Activated gamma-delta T cell treated with anti-CD3 and anti-CD28 coated beads, Interleukin-2, amount 50 U/mL, for 16 hours (primary cell): ENCODE measurements around the gene SUZ12.
"Not testable (repeated sequence)": the region's sequence is repeated elsewhere in the genome, so short reads cannot be mapped to it uniquely, and the experiment has no call there.

Experiments used
- DNase-seq: peaks from one replicate; pipeline ENCODE4 v3.0.0-alpha.2; 2020; ENCODE audit warnings: low read depth

Gene SUZ12

DNA sequence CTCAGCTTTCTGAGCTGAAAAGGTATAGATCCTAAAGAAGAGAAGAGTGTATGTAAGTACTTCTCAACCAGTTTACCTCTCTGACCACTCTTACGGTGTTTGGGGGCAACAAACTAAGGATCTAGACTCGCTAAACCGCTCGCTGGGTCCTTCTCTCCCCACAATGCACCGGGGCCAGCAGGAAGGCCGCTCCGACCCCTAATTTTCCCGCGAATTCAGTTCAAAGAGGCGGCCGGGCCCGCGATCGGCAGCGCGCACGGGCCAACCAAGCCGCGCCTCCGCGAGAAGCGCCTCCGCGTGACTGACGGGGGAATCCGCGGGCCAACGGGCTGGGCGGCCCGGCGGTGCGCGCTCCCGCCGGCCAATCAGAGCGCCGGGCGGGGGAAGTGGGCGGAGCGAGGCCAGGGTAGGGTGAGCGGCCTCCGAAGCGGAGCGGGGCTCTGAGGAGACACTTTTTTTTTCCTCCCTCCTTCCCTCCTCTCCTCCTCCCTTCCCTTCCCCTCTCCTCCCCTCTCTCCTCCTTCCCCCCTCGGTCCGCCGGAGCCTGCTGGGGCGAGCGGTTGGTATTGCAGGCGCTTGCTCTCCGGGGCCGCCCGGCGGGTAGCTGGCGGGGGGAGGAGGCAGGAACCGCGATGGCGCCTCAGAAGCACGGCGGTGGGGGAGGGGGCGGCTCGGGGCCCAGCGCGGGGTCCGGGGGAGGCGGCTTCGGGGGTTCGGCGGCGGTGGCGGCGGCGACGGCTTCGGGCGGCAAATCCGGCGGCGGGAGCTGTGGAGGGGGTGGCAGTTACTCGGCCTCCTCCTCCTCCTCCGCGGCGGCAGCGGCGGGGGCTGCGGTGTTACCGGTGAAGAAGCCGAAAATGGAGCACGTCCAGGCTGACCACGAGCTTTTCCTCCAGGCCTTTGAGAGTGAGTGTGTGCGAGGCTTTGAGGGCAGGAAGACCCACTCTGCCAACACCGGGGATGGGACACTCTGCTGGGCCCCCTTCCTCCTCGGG lies at the start of gene SUZ12:
SUZ12 (plus strand) TSS at position 393 of the 995 bp plus-strand sequence; CDS start at position 633, 240 bp downstream.
- peak; percentile 73 for DNase-seq

DNA sequence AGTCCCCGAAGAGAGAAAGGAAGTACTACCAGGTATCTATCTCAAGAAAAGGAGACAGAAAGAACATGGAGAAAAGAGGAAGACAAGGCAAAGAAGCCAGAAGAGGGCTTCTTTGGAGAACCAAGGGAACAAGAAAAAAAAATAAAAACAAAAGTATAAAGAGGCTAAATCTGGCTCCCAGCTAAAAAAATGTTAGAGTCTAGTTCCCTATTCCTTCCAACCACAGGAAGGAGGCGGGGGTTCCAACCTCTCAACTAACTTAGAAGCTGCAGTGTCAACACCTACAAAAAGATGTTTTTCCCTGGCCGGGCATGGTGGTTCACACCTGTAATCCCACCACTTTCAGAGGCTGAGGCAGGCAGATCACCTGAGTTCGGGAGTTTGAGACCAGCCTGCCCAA lies 48.7 kb upstream of the SUZ12 start:
- no peak for DNase-seq

GRCh38 chr17:31900877-31901276 lies 35.9 kb upstream of the SUZ12 start:
- DNase-seq = no peak

- no peak for DNase-seq
Measured at GRCh38 chr17:31902693-31903092, 34.1 kb upstream of the SUZ12 start.

- no peak for DNase-seq
Measured at GRCh38 chr17:31903401-31903800, 33.4 kb upstream of the SUZ12 start.

DNA sequence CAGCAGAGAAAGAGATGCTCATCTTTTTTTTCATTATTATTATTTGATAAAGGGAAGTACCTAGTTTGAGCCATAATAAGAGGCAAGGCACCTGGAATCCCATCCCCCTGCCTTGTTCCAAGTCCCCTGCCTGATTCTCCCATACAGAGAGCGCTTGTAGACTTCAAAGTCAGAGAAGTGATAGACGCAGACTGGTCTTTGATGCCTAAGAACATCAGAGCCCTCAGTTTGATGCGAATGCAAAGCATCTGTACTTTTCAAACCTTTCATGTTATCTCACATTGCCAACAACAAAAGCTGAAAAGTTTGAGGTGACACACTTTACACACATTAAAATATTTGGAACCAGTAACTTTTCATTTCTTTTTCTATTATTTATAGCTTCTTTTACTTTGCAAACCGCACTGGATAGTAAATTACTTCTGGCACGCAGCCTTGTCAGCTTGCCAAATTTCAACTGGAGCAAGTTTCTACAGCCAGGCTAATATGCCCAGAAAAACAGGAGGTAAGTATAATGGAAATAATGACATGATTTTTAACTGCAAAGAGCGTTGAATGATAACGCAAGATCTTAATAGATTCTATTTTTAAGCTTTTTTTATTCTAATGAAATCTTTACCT lies 29.4 kb upstream of the SUZ12 start:
- DNase-seq = no peak

DNA sequence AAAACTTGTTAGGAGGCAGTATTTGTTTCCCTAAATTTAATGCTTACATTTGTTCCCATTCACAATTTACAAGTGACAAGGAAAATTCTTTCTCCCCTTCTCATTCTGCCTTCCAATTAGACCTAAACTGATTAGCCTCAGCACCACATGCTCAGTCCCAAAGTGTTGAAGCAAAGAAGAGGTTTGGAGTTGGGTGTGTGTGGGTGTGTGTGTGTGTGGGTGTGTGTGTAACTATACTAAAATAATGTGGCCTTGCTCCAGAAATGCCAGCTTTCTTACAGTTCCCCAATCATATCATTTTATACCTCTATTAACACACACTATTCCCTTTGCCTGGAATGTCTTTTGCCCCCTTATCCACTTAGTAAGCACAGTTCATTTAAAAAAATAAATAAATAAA lies 28.4 kb upstream of the SUZ12 start:
- no peak for DNase-seq

- DNase-seq = not testable (repeated sequence)
Measured at GRCh38 chr17:31912705-31913104, 24.1 kb upstream of the SUZ12 start.

DNA sequence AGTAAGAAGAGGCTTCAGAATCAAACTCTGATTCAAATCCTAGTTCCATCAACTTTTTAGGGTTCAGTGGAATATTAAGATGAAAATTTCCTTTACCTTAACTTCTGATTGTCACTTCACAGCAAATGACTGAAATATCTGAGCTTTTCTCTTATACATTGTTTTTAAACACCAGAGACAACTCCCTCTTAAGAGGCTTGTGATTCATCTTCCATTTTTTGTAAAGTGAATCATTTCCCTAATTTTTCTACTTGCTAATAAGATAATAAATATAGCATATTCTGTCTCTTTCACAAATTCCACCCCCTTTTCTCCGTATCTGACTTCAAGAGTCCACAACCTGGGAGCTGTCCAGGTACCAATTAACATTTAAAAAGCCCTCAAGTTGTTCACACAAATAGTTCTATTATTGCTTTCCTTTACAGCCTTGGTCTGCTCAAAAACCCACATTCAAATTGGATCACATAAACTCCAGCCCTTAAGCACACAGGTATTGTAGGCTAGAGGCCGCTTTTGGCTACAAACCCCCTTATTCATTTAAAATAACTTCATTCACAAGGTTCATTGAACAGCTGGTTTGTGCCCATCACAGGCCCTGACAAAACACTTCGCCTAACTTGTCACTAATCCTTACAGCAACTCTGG lies 21.2 kb upstream of the SUZ12 start:
- no peak for DNase-seq

DNA sequence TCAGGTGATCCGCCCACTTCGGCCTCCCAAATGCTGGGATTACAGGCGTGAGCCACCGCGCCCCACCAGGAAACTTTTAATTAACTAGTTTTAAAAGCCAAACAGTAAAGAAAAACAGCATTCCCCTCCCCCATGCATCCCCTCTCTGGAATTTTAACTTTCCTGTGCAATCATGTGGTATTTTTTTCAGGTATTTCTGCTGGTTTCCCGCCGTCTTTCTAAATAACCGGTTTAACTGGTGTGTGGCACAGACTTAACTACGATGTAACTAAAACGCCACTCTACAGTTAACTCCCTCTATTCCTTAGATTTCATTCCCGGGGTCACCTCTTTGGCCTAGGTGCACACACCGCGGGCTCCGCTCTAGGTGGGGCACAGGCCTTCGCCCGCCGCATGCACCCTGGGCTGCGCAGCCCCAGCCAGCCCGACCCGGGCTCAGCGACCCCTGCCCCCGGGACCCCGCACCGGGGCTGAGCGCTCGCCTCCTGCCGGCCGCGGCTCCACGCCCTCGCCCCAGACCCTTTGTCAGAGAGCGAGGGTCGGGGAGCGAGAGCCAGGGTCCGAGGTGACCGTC lies 20.2 kb upstream of the SUZ12 start:
- DNase-seq = no peak

- DNase-seq = no peak
Measured at GRCh38 chr17:31917065-31917529, 19.7 kb upstream of the SUZ12 start.

GRCh38 chr17:31917721-31918120 lies 19.1 kb upstream of the SUZ12 start:
- DNase-seq = not testable (repeated sequence)

- no peak for DNase-seq
Measured at GRCh38 chr17:31918701-31919128, 18.1 kb upstream of the SUZ12 start.

GRCh38 chr17:31919802-31920525 lies 16.8 kb upstream of the SUZ12 start:
- no peak for DNase-seq

DNA sequence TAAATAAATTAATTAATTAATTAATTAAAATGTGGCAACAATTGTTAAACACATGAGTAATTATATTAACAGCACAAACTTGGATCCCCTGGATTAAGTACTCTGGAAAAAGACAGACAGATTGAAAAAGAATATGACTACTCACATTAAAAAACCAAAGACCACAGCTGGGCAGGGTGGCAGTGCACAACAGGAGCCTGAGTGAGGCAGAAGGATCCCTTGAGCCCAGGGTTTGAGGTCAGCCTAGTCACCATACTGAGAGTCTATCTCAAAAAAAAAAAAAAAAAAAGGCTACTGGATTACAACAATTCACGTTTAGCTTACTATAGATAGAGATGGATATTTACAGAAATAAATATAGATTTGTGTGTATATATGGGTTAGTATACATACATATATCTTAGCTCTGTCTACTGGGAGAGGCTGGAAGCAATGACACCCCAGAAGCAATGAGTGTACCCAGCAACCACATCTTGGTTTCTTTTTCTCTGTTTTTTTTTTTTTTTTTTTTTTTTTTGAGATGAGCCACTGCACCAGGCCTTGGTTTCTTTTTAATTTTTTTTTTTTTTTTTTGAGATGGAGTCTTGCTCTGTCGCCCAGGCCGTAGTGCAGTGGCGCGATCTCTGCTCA lies 10.6 kb upstream of the SUZ12 start:
- DNase-seq = no peak

- DNase-seq = no peak
Measured at GRCh38 chr17:31931756-31932155, 5.1 kb upstream of the SUZ12 start.

DNA sequence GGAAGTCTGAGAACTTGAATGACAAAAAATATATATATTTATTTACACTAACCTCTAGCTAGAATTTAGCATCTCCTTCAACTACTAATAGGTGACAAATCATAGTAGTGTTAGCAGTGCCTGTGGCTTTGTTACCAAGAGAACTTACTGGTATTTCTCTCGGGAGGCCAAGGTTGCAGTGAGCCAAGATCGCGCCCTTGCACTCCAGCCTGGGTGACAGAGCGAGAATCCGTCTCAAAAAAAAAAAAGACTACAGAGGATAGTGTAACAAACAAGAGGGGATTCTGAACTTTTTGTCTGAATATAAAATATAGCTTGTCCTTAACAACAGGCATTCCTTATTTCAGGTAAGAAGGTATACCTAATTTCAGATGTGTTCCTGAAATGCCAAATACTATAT lies 1.3 kb upstream of the SUZ12 start:
- DNase-seq = no peak

DNA sequence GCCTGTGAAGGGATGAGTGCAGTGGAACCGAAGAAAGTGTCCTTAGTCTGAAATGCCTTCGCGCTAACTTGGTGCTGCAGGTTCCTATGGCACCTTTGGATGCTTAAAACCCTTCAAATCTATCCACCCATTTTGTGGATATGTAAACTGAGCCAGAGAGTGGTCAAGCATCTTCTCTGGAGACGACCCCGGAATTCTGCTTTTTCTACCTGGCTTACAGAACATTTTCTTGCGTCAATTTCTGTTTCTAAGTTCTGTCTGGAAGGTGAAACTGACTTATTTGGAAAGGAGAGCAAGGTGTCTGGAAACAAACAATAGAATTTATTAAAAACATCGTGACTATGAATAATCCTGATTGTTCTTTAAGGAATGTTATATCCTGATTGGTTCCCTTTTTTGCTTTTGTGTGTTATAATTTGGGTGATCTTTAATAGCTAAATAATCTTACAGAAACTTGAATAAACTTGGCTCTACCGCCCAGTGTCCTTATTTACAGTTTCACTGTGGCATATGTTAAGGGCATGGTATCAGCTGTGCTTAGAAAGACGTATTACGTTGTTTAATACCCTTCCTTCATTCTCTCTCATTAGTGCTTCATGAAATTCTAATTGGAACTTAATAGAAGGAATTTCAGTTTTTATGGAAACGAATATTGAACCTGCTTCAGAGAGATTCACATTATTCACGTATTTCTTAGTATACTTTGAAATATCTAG lies 1.3 kb downstream of the SUZ12 start:
- DNase-seq = not testable (repeated sequence)

- not testable (repeated sequence) for DNase-seq
Measured at GRCh38 chr17:31941916-31942315, 5.1 kb downstream of the SUZ12 start.

GRCh38 chr17:31942396-31942795 lies 5.6 kb downstream of the SUZ12 start:
- DNase-seq = not testable (repeated sequence)
